Activated T-cell treated with anti-CD3 and anti-CD28 coated beads, Interleukin-2, amount 50 U/mL, for 24 hours (primary cell): ENCODE results near the gene CACNA1I.
A peak's percentile ranks its signal among the peaks of the same experiment; 100 is the strongest.

ENCODE experiments used
- DNase-seq: peaks from one replicate; pipeline ENCODE4 v3.0.0-alpha.2; 2020
- H3K27ac Mint-ChIP-seq: 2 replicates; pipeline ENCODE4 v1.8.0; 2020; ENCODE audit warnings: mild to moderate bottlenecking, mixed read lengths
- H3K27me3 Mint-ChIP-seq: 2 replicates; pipeline ENCODE4 v1.8.0; 2020; ENCODE audit warnings: mixed read lengths
- H3K36me3 Mint-ChIP-seq: 2 replicates; pipeline ENCODE4 v1.8.0; 2020; ENCODE audit warnings: low read depth, mixed read lengths
- H3K4me1 Mint-ChIP-seq: 2 replicates; pipeline ENCODE4 v1.8.0; 2020; ENCODE audit warnings: low read depth, mixed read lengths
- H3K4me3 Mint-ChIP-seq: 2 replicates; pipeline ENCODE4 v1.8.0; 2020; ENCODE audit warnings: mild to moderate bottlenecking, moderate library complexity, mixed read lengths
- H3K9me3 Mint-ChIP-seq: 2 replicates; pipeline ENCODE4 v1.8.0; 2020; ENCODE audit warnings: mixed read lengths

The CACNA1I gene

GRCh38 chr22:39649500-39650089, 79.0 kb downstream of the CACNA1I start:
- H3K4me1 Mint-ChIP-seq: no peaks in the 10 kb centered on the region

GRCh38 chr22:39651053-39651996, 80.8 kb downstream of the CACNA1I start:
- no peak for DNase-seq
- H3K9me3 Mint-ChIP-seq: no peaks in the 10 kb centered on the region
- peaks cover 1% of the 10 kb centered on the region for H3K4me1 Mint-ChIP-seq
- no peaks in the 10 kb centered on the region for H3K27me3 Mint-ChIP-seq
- H3K36me3 Mint-ChIP-seq: no peaks in the 10 kb centered on the region
- H3K27ac Mint-ChIP-seq: no peak overlapping the region
- H3K4me3 Mint-ChIP-seq: no peak overlapping the region

More at GRCh38 chr22:39649500-39650089, 79.0 kb downstream of the CACNA1I start:
- Mint-ChIP-seq H3K36me3 (no peaks in the 10 kb centered on the region), H3K4me3 (no peak overlapping the region), H3K27me3 (no peaks in the 10 kb centered on the region), H3K9me3 (no peaks in the 10 kb centered on the region), H3K27ac (no peak overlapping the region)
- no peak for DNase-seq

DNA sequence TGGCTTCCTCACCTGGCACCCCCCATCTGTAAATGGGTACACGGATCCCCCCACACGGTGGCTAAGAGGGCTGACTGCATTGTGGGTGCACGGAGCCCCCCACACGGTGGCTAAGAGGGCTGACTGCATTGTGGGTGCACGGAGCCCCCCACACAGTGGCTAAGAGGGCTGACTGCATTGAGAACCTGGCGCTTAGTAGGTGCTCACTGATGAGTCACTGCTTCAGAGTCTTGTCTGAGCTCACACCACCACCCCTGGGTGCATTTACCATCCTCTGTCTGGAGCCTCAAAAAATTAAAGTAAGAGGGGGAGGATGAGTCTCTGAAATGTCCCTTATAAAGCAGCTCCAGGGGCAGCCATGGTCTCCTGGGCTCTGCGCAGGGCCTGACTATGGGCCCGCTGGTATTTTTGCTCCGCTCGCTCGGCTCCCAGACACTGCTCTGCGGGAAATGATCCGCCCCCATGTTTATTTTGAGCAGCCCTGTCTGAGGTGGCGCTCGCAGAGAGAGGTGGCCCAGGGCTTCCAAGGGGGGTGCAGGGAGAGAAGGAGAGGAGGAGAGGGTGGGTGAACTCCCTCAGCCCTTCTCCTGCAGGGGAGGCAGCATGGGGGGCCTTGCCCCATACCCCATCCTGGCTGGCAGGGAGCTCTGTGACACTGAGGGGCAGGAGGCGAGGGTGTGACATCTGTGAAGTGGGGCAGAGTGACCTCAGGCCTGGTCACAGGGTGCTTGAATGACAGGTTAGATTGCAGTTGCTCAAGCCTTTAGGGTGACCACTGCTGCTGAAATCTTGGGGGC, 82.6 kb downstream of the CACNA1I start:
- Mint-ChIP-seq H3K27me3 (no peaks in the 10 kb centered on the region), H3K27ac (no peak overlapping the region), H3K4me3 (no peak overlapping the region), H3K9me3 (no peaks in the 10 kb centered on the region), H3K36me3 (no peaks in the 10 kb centered on the region), H3K4me1 (peaks cover 20% of the 10 kb centered on the region)
- DNase-seq: no peak

GRCh38 chr22:39653787-39654077, 83.2 kb downstream of the CACNA1I start:
- H3K4me3 Mint-ChIP-seq: no peak overlapping the region
- H3K27me3 Mint-ChIP-seq: no peaks in the 10 kb centered on the region
- peaks cover 25% of the 10 kb centered on the region for H3K4me1 Mint-ChIP-seq
- H3K27ac Mint-ChIP-seq: no peak overlapping the region
- H3K36me3 Mint-ChIP-seq: no peaks in the 10 kb centered on the region
- H3K9me3 Mint-ChIP-seq: no peaks in the 10 kb centered on the region
- no peak for DNase-seq

- DNase-seq: no peak
- no peaks in the 10 kb centered on the region for H3K27me3 Mint-ChIP-seq
- peaks cover 31% of the 10 kb centered on the region for H3K4me1 Mint-ChIP-seq
- H3K9me3 Mint-ChIP-seq: no peaks in the 10 kb centered on the region
- no peaks in the 10 kb centered on the region for H3K36me3 Mint-ChIP-seq
- no peak overlapping the region for H3K4me3 Mint-ChIP-seq
- no peak overlapping the region for H3K27ac Mint-ChIP-seq
These were observed 83.8 kb downstream of the CACNA1I start for GRCh38 chr22:39654131-39654926.

- H3K27me3 Mint-ChIP-seq: no peaks in the 10 kb centered on the region
- H3K27ac Mint-ChIP-seq: no peak overlapping the region
- no peak for DNase-seq
- H3K9me3 Mint-ChIP-seq: no peaks in the 10 kb centered on the region
- H3K36me3 Mint-ChIP-seq: no peaks in the 10 kb centered on the region
- peaks cover 39% of the 10 kb centered on the region for H3K4me1 Mint-ChIP-seq
- H3K4me3 Mint-ChIP-seq: no peak overlapping the region
These were observed 84.5 kb downstream of the CACNA1I start for GRCh38 chr22:39655004-39655579.

- Mint-ChIP-seq H3K36me3 (no peaks in the 10 kb centered on the region), H3K4me1 (peaks cover 43% of the 10 kb centered on the region), H3K27me3 (no peaks in the 10 kb centered on the region), H3K9me3 (no peaks in the 10 kb centered on the region), H3K27ac (no peak overlapping the region), H3K4me3 (no peak overlapping the region)
- DNase-seq: no peak
These were observed 85.3 kb downstream of the CACNA1I start for GRCh38 chr22:39655831-39656230.

DNA sequence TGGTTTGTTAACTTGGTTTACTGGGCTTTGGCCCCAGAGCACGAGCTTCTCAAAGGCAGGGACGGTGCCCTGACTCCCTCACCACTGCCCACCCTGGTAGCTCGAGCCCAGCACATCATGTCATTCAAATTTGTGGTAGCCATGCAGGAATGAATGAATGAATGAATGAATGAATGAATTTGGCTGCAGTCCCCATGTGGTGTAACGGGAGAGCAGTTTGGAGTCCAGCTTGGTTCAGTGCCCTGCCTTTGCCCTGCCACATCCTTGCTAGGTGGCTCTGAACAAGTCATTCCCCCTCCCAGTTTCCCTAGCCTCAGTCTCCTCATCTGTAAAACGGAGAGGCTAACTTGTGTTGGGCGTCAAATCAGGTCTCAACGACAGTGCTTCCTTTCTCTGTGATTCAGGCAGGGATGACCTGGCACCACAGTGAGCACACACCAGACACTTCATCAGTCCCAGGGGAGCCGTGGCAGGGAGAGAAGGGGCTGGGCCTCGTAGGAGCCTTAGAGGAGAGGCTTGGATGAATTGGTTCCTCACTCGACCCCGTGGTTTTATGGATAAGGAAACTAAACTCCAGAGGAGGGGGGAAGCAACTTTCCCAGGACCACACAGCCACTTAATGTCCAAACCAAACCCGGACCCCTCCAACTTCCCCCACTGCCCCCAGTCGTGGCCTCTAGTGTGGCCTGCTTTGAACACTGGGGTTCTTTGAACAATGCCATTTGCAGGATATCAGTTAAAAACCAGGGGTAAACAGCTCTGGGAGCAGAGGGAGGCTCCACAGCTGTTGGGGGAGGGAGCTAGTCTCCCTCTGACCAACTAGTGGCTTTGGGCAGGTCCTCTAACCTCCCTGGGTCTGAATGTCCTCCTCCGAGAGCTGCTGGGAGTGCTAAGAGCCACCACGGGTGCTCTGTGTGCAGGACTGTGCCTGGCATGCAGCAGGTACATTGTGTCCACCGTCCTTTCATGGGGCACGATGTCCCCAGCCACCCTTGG, 86.2 kb downstream of the CACNA1I start:
- Mint-ChIP-seq H3K4me3 (no peak overlapping the region), H3K36me3 (no peaks in the 10 kb centered on the region), H3K9me3 (no peaks in the 10 kb centered on the region), H3K27ac (no peak overlapping the region), H3K27me3 (no peaks in the 10 kb centered on the region), H3K4me1 (peaks cover 50% of the 10 kb centered on the region)
- no peak for DNase-seq

GRCh38 chr22:39658367-39658766, 87.8 kb downstream of the CACNA1I start:
- DNase-seq: no peak
- no peaks in the 10 kb centered on the region for H3K9me3 Mint-ChIP-seq
- H3K4me3 Mint-ChIP-seq: peak overlapping the region; percentile 48
- H3K27ac Mint-ChIP-seq: peak overlapping the region; percentile 44
- H3K36me3 Mint-ChIP-seq: no peaks in the 10 kb centered on the region
- H3K27me3 Mint-ChIP-seq: peaks cover 7% of the 10 kb centered on the region
- H3K4me1 Mint-ChIP-seq: peaks cover 60% of the 10 kb centered on the region

- H3K27ac Mint-ChIP-seq: peak overlapping the region; percentile 44
- peaks cover 64% of the 10 kb centered on the region for H3K4me1 Mint-ChIP-seq
- no peaks in the 10 kb centered on the region for H3K36me3 Mint-ChIP-seq
- peak overlapping the region; percentile 48 for H3K4me3 Mint-ChIP-seq
- H3K9me3 Mint-ChIP-seq: no peaks in the 10 kb centered on the region
- peaks cover 7% of the 10 kb centered on the region for H3K27me3 Mint-ChIP-seq
- no peak for DNase-seq
These were observed 88.4 kb downstream of the CACNA1I start for GRCh38 chr22:39658806-39659463.

GRCh38 chr22:39661501-39661841, 90.9 kb downstream of the CACNA1I start:
- DNase-seq: no peak
- H3K36me3 Mint-ChIP-seq: peaks cover 2% of the 10 kb centered on the region
- peak overlapping the region; percentile 11 for H3K4me3 Mint-ChIP-seq
- H3K4me1 Mint-ChIP-seq: peaks cover 61% of the 10 kb centered on the region
- peaks cover 7% of the 10 kb centered on the region for H3K27me3 Mint-ChIP-seq
- H3K27ac Mint-ChIP-seq: no peak overlapping the region
- H3K9me3 Mint-ChIP-seq: no peaks in the 10 kb centered on the region

GRCh38 chr22:39661842-39662685, 91.5 kb downstream of the CACNA1I start:
- Mint-ChIP-seq H3K9me3 (no peaks in the 10 kb centered on the region), H3K27me3 (peaks cover 7% of the 10 kb centered on the region), H3K27ac (no peak overlapping the region), H3K4me3 (peak overlapping the region; percentile 66), H3K36me3 (peaks cover 2% of the 10 kb centered on the region), H3K4me1 (peaks cover 55% of the 10 kb centered on the region)
- DNase-seq: peak; percentile 85
